Measurements from ENCODE around the gene TANC1.

The TANC1 gene

GRCh38 chr2:159227467-159227866, 259.0 kb downstream of the TANC1 start:
- Mint-ChIP-seq H3K36me3 (ENCODE audit: low read depth) (no peaks in the 10 kb centered on the region), H3K4me1 (ENCODE audit: low read depth) (peaks cover 2% of the 10 kb centered on the region), H3K27me3 (ENCODE audit: low read depth) (no peaks in the 10 kb centered on the region), H3K27ac (no peak overlapping the region), H3K9me3 (no peaks in the 10 kb centered on the region), H3K4me3 (no peak overlapping the region)

DNA sequence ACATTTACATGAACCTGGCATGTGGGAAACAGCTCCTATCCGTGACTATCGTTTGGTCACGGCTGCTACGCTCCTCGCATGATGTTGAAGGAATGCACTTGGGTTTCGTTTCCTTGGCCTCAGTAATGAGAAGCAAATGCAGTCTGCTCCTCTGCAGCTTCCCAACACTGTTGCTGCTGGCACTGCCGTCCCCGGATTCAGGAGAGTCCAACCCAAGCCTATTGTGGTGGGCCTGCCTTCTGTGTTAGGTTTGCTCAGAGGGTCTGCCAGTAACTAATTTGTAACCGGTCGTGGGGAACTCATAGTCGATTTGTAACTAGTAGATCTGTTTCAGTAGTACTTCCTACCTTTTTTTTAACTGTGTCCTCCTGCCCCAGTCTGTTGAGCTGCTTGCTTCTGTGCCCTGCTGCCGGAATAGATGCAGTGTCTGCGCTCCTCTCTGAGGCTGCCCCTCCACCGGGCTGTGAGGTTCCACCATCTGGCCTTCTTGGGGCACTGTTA, 259.7 kb downstream of the TANC1 start:
- Mint-ChIP-seq H3K9me3 (no peaks in the 10 kb centered on the region), H3K4me1 (ENCODE audit: low read depth) (peaks cover 2% of the 10 kb centered on the region), H3K27ac (no peak overlapping the region), H3K27me3 (ENCODE audit: low read depth) (no peaks in the 10 kb centered on the region), H3K36me3 (ENCODE audit: low read depth) (no peaks in the 10 kb centered on the region), H3K4me3 (no peak overlapping the region)

- Mint-ChIP-seq H3K9me3 (no peaks in the 10 kb centered on the region), H3K36me3 (ENCODE audit: low read depth) (no peaks in the 10 kb centered on the region), H3K27ac (no peak overlapping the region), H3K27me3 (ENCODE audit: low read depth) (no peaks in the 10 kb centered on the region), H3K4me1 (ENCODE audit: low read depth) (peaks cover 2% of the 10 kb centered on the region), H3K4me3 (no peak overlapping the region)
These were observed 261.2 kb downstream of the TANC1 start for GRCh38 chr2:159229476-159230144.

DNA sequence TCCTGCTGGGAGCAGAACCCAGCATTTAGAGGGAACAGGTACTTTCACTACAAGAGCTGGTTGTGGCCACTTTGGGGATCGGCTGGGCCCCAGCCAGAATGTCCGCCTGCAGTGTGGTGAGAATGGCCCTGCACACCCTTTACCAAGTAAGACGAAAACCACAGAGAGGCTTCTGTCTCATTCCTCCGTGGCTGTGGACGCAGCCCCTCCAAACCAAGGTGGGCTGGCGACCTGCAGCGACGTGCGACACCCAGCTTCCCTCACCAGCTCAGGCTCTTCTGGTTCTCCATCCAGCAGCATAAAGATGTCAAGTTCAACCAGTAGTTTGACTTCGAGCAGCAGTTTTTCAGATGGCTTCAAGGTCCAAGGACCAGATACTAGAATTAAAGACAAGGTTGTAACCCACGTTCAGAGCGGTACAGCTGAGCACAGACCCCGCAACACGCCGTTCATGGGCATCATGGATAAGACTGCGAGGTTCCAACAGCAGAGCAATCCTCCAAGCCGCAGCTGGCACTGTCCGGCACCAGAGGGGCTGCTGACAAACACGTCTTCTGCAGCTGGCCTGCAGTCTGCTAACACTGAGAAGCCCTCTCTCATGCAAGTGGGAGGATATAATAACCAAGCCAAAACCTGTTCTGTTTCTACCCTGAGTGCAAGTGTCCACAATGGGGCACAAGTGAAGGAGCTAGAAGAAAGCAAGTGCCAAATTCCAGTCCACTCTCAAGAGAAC, 261.9 kb downstream of the TANC1 start:
- H3K36me3 Mint-ChIP-seq (ENCODE audit: low read depth), result no peaks in the 10 kb centered on the region
- H3K27me3 Mint-ChIP-seq (ENCODE audit: low read depth), result no peaks in the 10 kb centered on the region
- no peaks in the 10 kb centered on the region for H3K9me3 Mint-ChIP-seq
- no peak overlapping the region for H3K4me3 Mint-ChIP-seq
- peaks cover 2% of the 10 kb centered on the region for H3K4me1 Mint-ChIP-seq (ENCODE audit: low read depth)
- H3K27ac Mint-ChIP-seq, result no peak overlapping the region

GRCh38 chr2:159232456-159233170, 264.2 kb downstream of the TANC1 start:
- Mint-ChIP-seq H3K27ac (no peak overlapping the region), H3K27me3 (ENCODE audit: low read depth) (no peaks in the 10 kb centered on the region), H3K36me3 (ENCODE audit: low read depth) (no peaks in the 10 kb centered on the region), H3K4me1 (ENCODE audit: low read depth) (no peaks in the 10 kb centered on the region), H3K4me3 (no peak overlapping the region), H3K9me3 (no peaks in the 10 kb centered on the region)

DNA sequence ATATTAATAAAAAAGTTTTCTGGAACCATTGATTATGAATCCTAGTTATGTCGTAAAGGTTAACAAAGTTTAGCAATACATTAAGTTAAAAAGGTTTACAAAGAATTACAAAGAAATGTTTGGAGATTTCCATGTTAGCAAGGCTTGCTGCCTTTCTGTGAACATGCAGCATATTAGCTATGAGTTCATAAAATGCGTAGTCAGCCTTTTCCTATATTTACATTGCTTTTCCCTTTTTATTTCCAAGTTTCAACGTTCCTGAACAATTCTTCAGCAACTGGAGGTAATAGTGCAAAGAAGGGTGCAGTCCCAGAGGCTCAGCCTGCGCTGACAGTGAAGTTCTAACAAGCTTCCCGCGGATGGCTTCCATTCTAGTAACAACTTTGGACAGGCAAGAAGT, 266.4 kb downstream of the TANC1 start:
- Mint-ChIP-seq H3K4me1 (ENCODE audit: low read depth) (no peaks in the 10 kb centered on the region), H3K27me3 (ENCODE audit: low read depth) (no peaks in the 10 kb centered on the region), H3K36me3 (ENCODE audit: low read depth) (no peaks in the 10 kb centered on the region), H3K4me3 (no peak overlapping the region), H3K9me3 (no peaks in the 10 kb centered on the region), H3K27ac (no peak overlapping the region)

GRCh38 chr2:159243529-159243928, 275.1 kb downstream of the TANC1 start:
- no peak overlapping the region for H3K27ac Mint-ChIP-seq
- peaks cover 6% of the 10 kb centered on the region for H3K9me3 Mint-ChIP-seq
- H3K36me3 Mint-ChIP-seq (ENCODE audit: low read depth), result peaks cover 18% of the 10 kb centered on the region
- no peaks in the 10 kb centered on the region for H3K27me3 Mint-ChIP-seq (ENCODE audit: low read depth)
- peaks cover 2% of the 10 kb centered on the region for H3K4me1 Mint-ChIP-seq (ENCODE audit: low read depth)
- no peak overlapping the region for H3K4me3 Mint-ChIP-seq

DNA sequence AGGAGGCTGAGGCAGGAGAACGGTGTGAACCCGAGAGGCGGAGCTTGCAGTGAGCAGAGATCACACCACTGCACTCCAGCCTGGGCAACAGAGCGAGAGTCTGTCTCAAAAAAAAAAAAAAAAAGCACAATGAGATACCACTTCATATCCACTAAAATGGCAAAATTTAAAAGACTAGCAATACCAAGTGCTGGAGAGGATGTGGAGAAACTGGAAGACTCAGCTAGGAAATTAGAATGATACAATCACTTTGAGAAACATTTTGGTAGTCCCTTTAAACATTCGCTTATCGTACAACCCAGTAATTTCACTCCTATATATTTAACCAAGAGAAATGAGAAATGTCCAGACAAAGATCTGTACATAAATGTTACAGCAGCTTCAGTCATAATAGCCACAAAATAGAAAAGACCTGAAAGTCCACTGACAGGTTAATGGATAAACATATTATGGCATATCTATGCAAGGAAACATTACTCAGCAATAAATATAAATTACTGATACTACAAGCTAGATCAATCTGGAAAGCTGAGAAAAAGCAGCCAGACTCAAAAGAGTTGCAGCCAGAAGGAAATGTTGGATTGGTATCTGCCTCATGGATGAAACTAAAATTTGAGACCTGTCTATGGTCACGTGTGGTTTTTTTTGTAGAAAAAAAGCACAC, 278.0 kb downstream of the TANC1 start:
- no peaks in the 10 kb centered on the region for H3K27me3 Mint-ChIP-seq (ENCODE audit: low read depth)

GRCh38 chr2:159249990-159250715, 281.7 kb downstream of the TANC1 start:
- Mint-ChIP-seq H3K27me3 (ENCODE audit: low read depth) (no peaks in the 10 kb centered on the region), H3K36me3 (ENCODE audit: low read depth) (peaks cover 6% of the 10 kb centered on the region), H3K4me1 (ENCODE audit: low read depth) (no peaks in the 10 kb centered on the region), H3K27ac (no peak overlapping the region), H3K4me3 (no peak overlapping the region), H3K9me3 (peaks cover 6% of the 10 kb centered on the region)

More for the DNA sequence above, 278.0 kb downstream of the TANC1 start:
- H3K36me3 Mint-ChIP-seq (ENCODE audit: low read depth), result peaks cover 16% of the 10 kb centered on the region
- peaks cover 2% of the 10 kb centered on the region for H3K4me1 Mint-ChIP-seq (ENCODE audit: low read depth)
- H3K9me3 Mint-ChIP-seq, result peaks cover 6% of the 10 kb centered on the region
- H3K27ac Mint-ChIP-seq, result no peak overlapping the region
- H3K4me3 Mint-ChIP-seq, result no peak overlapping the region

DNA sequence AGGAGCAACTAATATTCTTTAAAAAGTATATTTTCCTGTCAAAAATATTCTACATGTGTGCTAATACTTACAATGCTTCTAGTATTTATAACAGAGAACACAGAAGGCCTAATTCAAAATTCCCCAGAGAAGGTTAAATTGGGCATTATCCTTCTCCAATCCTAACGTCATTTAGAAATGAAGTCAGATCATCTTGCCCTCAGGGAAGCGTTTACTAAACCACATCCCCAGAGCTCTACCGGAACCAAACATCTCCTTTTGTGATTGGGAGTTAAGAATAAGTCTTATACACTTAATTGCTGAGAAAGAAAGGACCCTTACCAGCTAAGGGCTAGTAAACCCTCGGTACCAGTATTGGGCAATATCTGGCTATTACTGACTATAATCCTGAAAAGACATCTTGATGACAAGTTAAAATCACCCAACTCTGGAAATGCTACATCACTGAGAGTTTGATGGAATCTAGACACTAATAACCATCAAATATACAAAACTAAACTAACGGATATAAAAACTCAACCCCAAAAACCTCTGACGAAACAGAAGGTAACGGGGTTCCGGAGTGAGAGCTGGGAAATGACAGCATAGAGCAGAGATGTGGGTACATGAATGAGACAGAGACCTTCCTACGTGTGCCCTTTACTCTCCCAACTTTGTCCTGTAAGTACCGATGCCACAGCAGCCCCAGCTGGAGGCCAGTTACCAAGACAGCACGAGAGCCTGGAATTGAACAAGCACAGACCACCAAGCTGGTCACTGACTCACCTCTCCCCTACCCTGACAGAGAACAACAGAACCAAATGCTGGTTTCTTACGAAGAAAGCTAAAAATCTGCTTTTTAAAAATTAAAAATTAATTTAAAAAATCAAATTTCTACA, 283.1 kb downstream of the TANC1 start:
- H3K27ac Mint-ChIP-seq, result no peak overlapping the region
- no peaks in the 10 kb centered on the region for H3K27me3 Mint-ChIP-seq (ENCODE audit: low read depth)
- H3K36me3 Mint-ChIP-seq (ENCODE audit: low read depth), result peaks cover 1% of the 10 kb centered on the region
- no peaks in the 10 kb centered on the region for H3K9me3 Mint-ChIP-seq
- H3K4me1 Mint-ChIP-seq (ENCODE audit: low read depth), result no peaks in the 10 kb centered on the region
- H3K4me3 Mint-ChIP-seq, result no peak overlapping the region

GRCh38 chr2:159252905-159253304, 284.5 kb downstream of the TANC1 start:
- Mint-ChIP-seq H3K4me3 (no peak overlapping the region), H3K36me3 (ENCODE audit: low read depth) (peaks cover 1% of the 10 kb centered on the region), H3K4me1 (ENCODE audit: low read depth) (no peaks in the 10 kb centered on the region), H3K27me3 (ENCODE audit: low read depth) (no peaks in the 10 kb centered on the region), H3K9me3 (no peaks in the 10 kb centered on the region), H3K27ac (no peak overlapping the region)

DNA sequence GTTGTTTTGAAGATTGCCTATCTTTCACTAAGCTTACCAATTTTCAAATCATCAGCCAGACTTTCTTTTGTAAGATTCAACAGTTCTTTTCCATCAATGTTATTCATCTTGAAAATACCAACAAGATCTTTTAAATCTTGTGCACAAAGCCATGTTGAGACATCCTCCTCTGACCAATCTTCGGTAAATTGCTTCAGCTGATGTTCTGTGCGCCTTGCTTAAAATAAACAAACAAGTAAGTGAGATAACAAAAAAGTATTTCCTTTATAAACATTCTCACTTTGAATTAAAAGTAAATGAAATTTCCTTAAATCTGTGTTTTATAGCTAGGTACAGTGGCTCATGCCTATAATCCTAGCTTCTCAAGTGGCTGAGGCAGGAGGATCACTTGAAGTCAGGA, 287.7 kb downstream of the TANC1 start:
- Mint-ChIP-seq H3K4me3 (no peak overlapping the region), H3K4me1 (ENCODE audit: low read depth) (no peaks in the 10 kb centered on the region), H3K36me3 (ENCODE audit: low read depth) (peaks cover 1% of the 10 kb centered on the region), H3K27ac (no peak overlapping the region), H3K27me3 (ENCODE audit: low read depth) (no peaks in the 10 kb centered on the region), H3K9me3 (no peaks in the 10 kb centered on the region)

GRCh38 chr2:159262226-159262625, 293.8 kb downstream of the TANC1 start:
- no peaks in the 10 kb centered on the region for H3K36me3 Mint-ChIP-seq (ENCODE audit: low read depth)
- H3K4me1 Mint-ChIP-seq (ENCODE audit: low read depth), result no peaks in the 10 kb centered on the region
- no peak overlapping the region for H3K4me3 Mint-ChIP-seq
- H3K27me3 Mint-ChIP-seq (ENCODE audit: low read depth), result no peaks in the 10 kb centered on the region
- no peak overlapping the region for H3K27ac Mint-ChIP-seq
- no peaks in the 10 kb centered on the region for H3K9me3 Mint-ChIP-seq

All from T-helper 1 cell treated with Interleukin-12 subunit alpha and Interleukin-12 subunit beta and Interleukin-4 antibody, amounts not matched to agents 30 μg/mL and 1 μg/mL, for 36 hours (primary cell).